ENCODE measurements around the gene PAX3. TPM values are rescaled to one million over a fixed set of nuclear protein-coding genes. Genes with fewer than 3 reads are reported as not detected.

PAX3 gene
- total RNA-seq, 1 experiment from 2014 or later: not detected

DNA sequence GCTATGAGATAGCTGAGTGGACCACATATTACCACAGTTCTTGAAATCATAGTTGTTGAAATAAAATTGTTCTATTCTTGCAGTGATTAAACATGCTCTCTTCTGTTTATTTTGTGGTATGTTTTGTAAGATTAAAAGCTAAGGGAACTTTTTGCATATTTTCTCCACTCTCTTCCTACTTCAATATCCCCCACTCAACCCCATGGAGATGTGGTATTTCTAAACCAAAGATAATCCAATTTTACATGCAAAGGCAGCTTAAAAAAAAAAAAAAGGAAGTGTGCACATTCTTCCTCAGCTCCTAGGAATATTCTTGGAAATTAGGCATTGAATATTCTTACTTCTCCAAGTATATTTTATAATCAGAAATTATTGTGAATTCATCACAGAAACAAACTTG is 15.0 kb upstream of the PAX3 start:
- peaks cover 25% of the 10 kb centered on the region for H3K27me3 ChIP-seq (ENCODE audit: insufficient read depth, low read depth)
- no peaks in the 10 kb centered on the region for H3K36me3 ChIP-seq (ENCODE audit: low read depth)
- H3K4me3 ChIP-seq: no peak overlapping the region
- ChIA-PET CTCF (no interaction called here), POLR2A (ENCODE audit: unreplicated experiment) (interaction anchor here (0.6 kb wide), 1 partner anchor 244 kb away, joined by 8 read pairs; no protein-coding TSS in a partner anchor)
- H2AFZ ChIP-seq: no peak overlapping the region
- no peaks in the 10 kb centered on the region for H4K20me1 ChIP-seq (ENCODE audit: insufficient read depth)
- H3F3A ChIP-seq (ENCODE audit: insufficient read depth, low read depth): peaks cover 5% of the 10 kb centered on the region; the same call in 1 of the 2 replicates
- no TSS peak for BruUV-seq (replicated peaks)
- no peak overlapping the region for H3K4me2 ChIP-seq
- H3K4me1 ChIP-seq (replicated peaks; ENCODE audit: insufficient read depth): peaks cover 5% of the 10 kb centered on the region; the same call in 1 of the 2 replicates
- no peak for TF ChIP-seq EZH2 (IDR thresholded peaks at IDR 0.05; ENCODE audit: low read depth)
- TF ChIP-seq, protein P1, sequence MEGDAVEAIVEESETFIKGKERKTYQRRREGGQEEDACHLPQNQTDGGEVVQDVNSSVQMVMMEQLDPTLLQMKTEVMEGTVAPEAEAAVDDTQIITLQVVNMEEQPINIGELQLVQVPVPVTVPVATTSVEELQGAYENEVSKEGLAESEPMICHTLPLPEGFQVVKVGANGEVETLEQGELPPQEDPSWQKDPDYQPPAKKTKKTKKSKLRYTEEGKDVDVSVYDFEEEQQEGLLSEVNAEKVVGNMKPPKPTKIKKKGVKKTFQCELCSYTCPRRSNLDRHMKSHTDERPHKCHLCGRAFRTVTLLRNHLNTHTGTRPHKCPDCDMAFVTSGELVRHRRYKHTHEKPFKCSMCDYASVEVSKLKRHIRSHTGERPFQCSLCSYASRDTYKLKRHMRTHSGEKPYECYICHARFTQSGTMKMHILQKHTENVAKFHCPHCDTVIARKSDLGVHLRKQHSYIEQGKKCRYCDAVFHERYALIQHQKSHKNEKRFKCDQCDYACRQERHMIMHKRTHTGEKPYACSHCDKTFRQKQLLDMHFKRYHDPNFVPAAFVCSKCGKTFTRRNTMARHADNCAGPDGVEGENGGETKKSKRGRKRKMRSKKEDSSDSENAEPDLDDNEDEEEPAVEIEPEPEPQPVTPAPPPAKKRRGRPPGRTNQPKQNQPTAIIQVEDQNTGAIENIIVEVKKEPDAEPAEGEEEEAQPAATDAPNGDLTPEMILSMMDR (conservative IDR thresholded peaks at IDR 0.05): no peak
- no peaks in the 10 kb centered on the region for H3K9me3 ChIP-seq (ENCODE audit: insufficient read depth, low read depth)
- no peak overlapping the region for H3K27ac ChIP-seq
- no peak for DNase-seq
- no peaks in the 10 kb centered on the region for H3K9me2 ChIP-seq (ENCODE audit: insufficient read depth)
- intact Hi-C loops (cut with micrococcal nuclease; ENCODE audit: unreplicated experiment): no loop called here
- no peaks in the 10 kb centered on the region for H3K79me2 ChIP-seq (ENCODE audit: low read depth)

DNA sequence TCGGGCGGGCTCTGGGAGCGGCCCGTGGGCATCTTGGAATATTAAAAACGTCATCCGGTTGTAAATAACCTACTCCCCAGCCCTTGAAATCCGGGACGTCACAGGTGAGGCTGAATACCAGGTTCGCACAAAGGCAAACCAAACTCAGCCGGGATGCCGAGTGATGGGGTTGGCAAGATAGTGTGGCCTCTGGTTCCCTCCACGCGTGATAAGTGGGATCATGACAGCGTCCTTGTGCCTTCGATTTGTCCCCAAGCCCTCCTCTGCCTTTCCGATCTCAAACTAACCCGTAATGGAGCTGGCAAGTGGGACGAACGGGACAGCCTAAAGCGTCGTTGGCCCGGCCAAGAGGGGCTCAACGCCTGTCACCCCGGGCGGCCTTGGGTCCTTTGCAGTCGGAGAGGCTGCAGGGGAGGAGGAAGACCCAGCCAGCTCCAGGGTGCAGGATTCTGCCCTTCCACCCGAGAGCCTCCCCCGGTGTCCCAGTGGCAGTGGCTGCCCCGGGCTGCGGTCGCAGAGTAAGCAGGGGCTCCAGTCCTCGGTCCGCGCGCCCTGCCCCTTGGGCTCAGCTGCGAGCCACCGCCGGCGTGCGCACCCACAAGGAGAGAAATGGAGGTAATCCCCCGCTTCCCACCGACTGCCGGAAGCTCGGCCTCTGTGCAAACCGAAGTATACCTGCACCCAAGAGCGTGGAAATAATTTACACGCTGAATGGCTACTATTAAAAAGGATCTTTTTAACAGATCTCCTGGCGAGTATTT is 13.4 kb upstream of the PAX3 start:
- Histone ChIP-seq H2AFZ (no peak overlapping the region), H3K4me1 (replicated peaks; ENCODE audit: insufficient read depth) (no peaks in the 10 kb centered on the region), H3K4me3 (no peak overlapping the region), H3K36me3 (ENCODE audit: low read depth) (no peaks in the 10 kb centered on the region), H3K27me3 (ENCODE audit: insufficient read depth, low read depth) (peaks cover 35% of the 10 kb centered on the region), H3K9me2 (ENCODE audit: insufficient read depth) (no peaks in the 10 kb centered on the region), H3K79me2 (ENCODE audit: low read depth) (no peaks in the 10 kb centered on the region), H3K9me3 (ENCODE audit: insufficient read depth, low read depth) (no peaks in the 10 kb centered on the region), H4K20me1 (ENCODE audit: insufficient read depth) (no peaks in the 10 kb centered on the region), H3F3A (ENCODE audit: insufficient read depth, low read depth) (no peaks in the 10 kb centered on the region), H3K27ac (no peak overlapping the region), H3K4me2 (no peak overlapping the region)
- intact Hi-C loops (cut with micrococcal nuclease; ENCODE audit: unreplicated experiment): loop anchor here (2.0 kb wide), 1 partner anchor 29 kb away; no protein-coding TSS in a partner anchor
- no peak for DNase-seq
- TF ChIP-seq, protein P1 (conservative IDR thresholded peaks at IDR 0.05): no peak
- no peak for TF ChIP-seq EZH2 (IDR thresholded peaks at IDR 0.05; ENCODE audit: low read depth)
- no TSS peak for BruUV-seq (replicated peaks)
- CTCF ChIA-PET: no interaction called here
- POLR2A ChIA-PET (ENCODE audit: unreplicated experiment): no interaction called here

DNA sequence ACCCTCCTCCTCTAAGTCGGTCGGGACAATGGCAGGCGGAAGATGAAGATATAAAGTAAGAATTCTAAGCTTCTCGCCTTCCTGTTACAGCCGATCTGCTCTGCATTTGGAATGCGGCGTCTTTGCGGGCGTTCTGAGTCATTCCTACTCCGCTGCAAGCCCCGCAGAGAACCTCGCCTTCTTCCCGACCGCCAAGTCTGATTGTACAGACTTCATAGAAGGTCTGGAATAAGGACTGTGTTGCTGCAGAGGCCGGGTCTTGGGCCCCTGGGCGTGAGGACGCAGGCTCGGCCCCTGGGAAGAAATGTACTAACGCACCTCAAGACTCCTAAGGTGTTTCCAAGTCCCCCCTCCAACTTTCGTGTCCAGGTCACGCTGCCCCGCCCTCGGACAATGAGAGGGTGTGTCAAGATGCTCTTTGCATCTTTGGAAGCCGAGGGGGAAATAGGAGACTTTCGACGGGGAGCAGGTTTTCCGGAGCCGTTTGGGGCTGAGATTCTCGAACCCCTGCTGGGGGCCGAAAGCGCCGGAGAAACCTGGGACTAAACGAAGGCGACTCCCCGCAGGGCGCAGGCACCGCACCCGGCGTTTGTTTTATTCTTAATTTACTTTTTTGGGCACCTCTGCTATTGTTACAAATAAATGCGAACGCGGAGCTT is 12.7 kb upstream of the PAX3 start:
- no peak overlapping the region for H3K27ac ChIP-seq
- no peaks in the 10 kb centered on the region for H3K9me2 ChIP-seq (ENCODE audit: insufficient read depth)
- intact Hi-C loops (cut with micrococcal nuclease; ENCODE audit: unreplicated experiment): loop anchor here (2.0 kb wide), 1 partner anchor 29 kb away; no protein-coding TSS in a partner anchor
- H4K20me1 ChIP-seq (ENCODE audit: insufficient read depth): no peaks in the 10 kb centered on the region
- H3K79me2 ChIP-seq (ENCODE audit: low read depth): no peaks in the 10 kb centered on the region
- ChIA-PET POLR2A (ENCODE audit: unreplicated experiment) (no interaction called here), CTCF (no interaction called here)
- no peaks in the 10 kb centered on the region for H3K9me3 ChIP-seq (ENCODE audit: insufficient read depth, low read depth)
- peaks cover 35% of the 10 kb centered on the region for H3K27me3 ChIP-seq (ENCODE audit: insufficient read depth, low read depth)
- H2AFZ ChIP-seq: no peak overlapping the region
- TF ChIP-seq, protein P1 (conservative IDR thresholded peaks at IDR 0.05): no peak
- no peak for TF ChIP-seq EZH2 (IDR thresholded peaks at IDR 0.05; ENCODE audit: low read depth)
- H3K36me3 ChIP-seq (ENCODE audit: low read depth): no peaks in the 10 kb centered on the region
- no TSS peak for BruUV-seq (replicated peaks)
- no peaks in the 10 kb centered on the region for H3K4me1 ChIP-seq (replicated peaks; ENCODE audit: insufficient read depth)
- no peak for DNase-seq
- H3K4me3 ChIP-seq: no peak overlapping the region
- no peaks in the 10 kb centered on the region for H3F3A ChIP-seq (ENCODE audit: insufficient read depth, low read depth)
- no peak overlapping the region for H3K4me2 ChIP-seq
